GM12873 (cell line): ENCODE data around the gene TAS2R1.

Experiments used
- CTCF ChIP-seq: IDR thresholded peaks from 2 replicates; pipeline ENCODE4 v1.5.1; 2012; ENCODE audit warnings: low read depth, mild to moderate bottlenecking, moderate library complexity, low read length, control low read depth; ENCODE audit not compliant: insufficient read depth; ENCODE audit errors: missing control alignments

Gene TAS2R1

GRCh38 chr5:9623661-9624060 is 6.5 kb downstream of the TAS2R1 start:
- no peak for TF ChIP-seq CTCF

DNA sequence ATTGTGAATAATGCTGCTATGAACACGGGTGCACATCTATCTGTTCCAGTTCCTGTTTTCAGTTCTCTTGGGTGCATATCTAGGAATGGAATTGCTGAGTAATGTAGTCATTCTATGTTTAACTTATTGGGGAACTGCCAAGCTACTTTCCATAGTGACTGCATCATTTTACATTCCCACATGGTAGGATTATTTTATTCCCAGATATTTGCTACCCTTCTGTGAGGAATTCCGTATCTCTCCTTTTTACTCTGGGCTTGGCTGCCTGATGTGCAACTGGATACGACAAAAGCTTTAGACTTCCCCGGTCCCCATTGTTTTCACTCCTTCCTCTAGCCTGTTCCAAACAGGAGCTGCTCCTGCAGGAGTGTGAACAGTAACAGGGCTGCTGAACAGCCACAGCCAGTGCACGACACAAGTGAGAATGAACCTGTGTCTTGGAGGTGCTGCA is 7.2 kb downstream of the TAS2R1 start:
- no peak for TF ChIP-seq CTCF

DNA sequence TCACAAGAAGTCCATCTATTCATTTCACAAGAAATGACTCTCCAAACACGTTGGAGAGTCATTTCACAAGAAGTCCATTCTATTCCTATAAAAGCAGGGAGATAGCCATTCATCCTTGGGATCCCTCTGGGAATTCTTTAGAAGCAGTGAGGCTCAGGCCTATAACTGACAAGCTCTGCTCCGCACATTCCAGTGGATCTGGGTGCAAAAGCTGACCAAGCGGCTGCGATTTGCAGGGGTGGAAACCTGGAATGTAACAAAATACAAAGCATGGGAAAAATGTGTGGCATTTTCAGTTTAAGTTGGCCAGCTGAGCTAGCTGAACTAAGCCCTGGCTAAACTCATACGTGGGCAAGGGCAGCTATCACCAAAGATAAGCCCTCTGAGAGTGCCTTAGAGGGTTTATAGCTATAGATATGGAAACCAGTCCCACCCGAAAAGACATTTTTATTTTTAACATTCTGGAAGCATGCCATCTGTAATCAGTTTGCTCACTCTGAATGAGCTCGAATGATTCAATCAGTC is 8.7 kb downstream of the TAS2R1 start:
- no peak for TF ChIP-seq CTCF

DNA sequence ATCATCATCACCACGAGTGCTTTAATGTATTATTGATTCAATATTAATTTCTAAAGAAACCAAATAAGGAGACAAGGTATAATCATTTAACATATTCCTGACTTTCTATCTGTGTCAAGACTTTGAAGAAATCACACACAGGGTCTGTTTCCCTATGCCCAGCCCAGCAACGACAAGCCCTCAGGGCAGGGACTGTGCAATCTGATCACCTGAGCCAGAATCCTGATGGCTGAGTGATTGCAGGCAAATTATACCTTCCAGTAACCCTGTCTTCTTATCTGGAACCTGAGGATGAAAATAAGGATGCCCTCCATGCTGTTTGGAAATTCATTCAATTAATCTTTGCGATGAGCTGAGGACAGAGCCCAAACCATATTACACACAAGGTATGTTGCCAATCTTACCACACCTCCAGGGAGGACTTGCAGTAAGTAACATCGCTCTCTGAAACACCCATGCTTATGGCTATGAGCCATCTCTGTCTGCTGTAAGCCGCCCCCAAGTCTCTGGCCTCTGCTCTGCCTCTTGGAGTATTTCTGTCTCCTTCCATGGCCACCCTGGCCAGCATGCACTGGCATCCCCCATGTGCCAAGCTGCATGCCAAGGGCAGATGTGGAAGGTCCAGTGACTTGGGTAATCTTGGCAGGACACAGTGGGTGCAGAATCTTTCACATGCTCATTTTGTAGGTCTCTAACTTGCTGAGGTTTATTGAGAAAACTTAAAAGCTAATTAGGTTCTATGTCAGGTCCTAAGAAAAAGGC is 10.6 kb downstream of the TAS2R1 start:
- TF ChIP-seq CTCF = no peak

DNA sequence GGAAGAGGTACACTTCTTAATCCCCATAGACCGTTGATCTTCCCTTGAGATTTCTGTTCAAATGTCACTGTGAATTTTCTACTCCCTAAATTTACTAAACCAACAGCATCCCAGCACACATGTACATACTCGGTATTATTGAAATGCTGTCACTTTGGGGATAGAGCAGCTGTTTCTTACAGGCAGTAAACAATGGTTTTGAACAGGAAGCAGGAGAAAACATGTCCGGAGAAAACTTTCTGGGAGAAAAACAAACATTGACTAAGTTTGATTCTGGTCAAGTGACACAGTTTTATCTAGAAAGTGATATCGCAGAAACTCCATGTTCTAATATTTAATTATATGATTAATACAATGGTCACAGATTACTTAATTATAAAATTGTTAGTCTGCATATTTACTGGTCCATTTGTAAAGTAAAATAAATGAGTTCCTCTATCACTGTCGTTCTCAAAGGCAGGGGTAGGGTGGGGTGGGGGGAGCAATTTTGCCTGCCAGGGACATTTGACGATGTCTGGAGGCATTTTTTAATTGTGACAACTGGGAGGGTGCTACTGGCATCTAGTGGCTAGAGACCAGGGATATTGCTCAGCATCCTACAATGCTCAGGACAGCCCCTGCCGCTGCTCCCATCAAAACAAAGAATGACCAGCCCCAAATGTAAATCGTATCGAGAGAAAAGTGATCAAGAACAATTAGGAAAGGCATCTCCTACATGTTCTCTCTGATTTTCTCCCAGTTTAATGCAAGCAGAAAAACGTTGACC is 12.2 kb downstream of the TAS2R1 start:
- TF ChIP-seq CTCF = no peak

DNA sequence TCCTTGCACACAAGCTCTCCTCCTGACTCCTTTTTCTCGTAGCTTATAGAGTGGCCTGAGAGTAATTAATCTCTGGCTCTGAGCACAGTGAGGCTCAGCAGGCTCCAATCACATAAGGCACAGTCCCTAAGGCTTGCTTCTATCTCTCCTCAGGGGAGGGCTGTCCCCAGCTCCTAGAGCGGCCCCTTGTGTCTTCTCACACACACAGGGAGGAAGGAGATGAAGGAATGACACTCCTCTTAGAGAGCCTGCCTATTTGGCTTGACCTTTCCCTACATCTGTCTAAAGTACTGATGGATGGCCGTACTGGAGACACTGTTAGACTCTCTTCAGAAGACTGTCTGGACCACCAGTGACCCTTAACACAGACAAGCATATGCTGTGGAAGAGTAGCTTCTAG is 12.9 kb downstream of the TAS2R1 start:
- TF ChIP-seq CTCF = no peak

DNA sequence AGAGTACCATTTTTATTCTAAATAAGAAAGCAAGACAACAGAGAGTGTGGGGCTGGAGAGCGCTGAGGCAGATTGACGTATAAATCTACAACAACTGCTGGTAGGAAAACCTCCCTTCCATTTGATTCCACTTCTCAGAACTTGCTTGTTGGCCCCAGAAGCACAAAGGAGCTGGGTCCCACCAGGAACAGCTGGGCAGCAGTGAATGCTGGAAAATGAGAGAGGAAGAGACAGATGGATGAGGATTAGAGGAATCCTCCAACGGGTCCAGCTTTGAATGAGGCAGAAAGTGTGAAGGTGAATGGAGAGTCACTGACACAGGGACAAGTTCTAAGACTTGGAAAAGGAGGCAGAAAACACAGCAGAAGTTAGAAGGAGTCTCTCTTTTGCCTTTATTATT is 14.8 kb downstream of the TAS2R1 start:
- no peak for TF ChIP-seq CTCF
